AG04449 (cell line): ENCODE data around the gene GRIA2.

ENCODE experiments used
- CTCF ChIA-PET: fragments of 350-600 bp; formaldehyde crosslinking; extraction: SDS; loops from one replicate; lab custom pipeline; 2021; ENCODE audit warnings: antibody characterized with exemption; lab: Yijun Ruan, JAX
- POLR2A ChIA-PET: fragments of 400-600, 350-600 bp; formaldehyde crosslinking; extraction: SDS; loops from one replicate; lab custom pipeline; 2020; ENCODE audit warnings: antibody characterized with exemption, inconsistent platforms; lab: Yijun Ruan, JAX
- DNase-seq: peaks from one replicate; pipeline ENCODE4 v3.0.0-alpha.2; 2010; ENCODE audit warnings: low read depth, low spot score
- H3K4me3 ChIP-seq: 2 replicates; pipeline ENCODE4 v1.5.1; 2011; ENCODE audit warnings: low read depth, mild to moderate bottlenecking, control low read depth, low read length
- TF ChIP-seq, protein P1 (sequence below): IDR thresholded peaks from one replicate; pipeline ENCODE4 v1.5.1; 2011; ENCODE audit warnings: mild to moderate bottlenecking, moderate library complexity, low read length, control low read depth, inconsistent platforms; ENCODE audit not compliant: insufficient read depth; ENCODE audit errors: missing control alignments

GRIA2 gene

DNA sequence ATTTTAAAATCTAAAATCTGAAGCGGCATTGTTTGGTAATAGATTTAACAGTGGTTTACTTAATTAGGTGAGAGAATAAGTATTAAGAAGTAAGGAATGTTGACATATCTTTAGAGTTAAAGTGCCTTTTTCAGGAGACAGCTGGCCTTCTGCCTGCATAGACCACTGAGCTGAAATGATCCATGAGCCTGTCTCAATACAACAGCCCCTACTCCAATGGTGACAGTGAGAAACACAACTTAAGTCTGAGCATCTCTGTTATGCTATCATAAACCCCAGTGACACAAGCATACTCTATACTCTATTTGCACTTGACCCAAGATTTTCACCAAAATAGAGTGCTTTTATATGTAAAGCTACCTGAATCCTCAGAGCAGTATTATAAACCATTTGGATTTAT lies 137.9 kb downstream of the GRIA2 start:
- H3K4me3 ChIP-seq, result no peak overlapping the region
- POLR2A ChIA-PET, result no interaction called here
- TF ChIP-seq, protein P1, sequence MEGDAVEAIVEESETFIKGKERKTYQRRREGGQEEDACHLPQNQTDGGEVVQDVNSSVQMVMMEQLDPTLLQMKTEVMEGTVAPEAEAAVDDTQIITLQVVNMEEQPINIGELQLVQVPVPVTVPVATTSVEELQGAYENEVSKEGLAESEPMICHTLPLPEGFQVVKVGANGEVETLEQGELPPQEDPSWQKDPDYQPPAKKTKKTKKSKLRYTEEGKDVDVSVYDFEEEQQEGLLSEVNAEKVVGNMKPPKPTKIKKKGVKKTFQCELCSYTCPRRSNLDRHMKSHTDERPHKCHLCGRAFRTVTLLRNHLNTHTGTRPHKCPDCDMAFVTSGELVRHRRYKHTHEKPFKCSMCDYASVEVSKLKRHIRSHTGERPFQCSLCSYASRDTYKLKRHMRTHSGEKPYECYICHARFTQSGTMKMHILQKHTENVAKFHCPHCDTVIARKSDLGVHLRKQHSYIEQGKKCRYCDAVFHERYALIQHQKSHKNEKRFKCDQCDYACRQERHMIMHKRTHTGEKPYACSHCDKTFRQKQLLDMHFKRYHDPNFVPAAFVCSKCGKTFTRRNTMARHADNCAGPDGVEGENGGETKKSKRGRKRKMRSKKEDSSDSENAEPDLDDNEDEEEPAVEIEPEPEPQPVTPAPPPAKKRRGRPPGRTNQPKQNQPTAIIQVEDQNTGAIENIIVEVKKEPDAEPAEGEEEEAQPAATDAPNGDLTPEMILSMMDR, result no peak
- CTCF ChIA-PET, result no interaction called here
- DNase-seq, result no peak

DNA sequence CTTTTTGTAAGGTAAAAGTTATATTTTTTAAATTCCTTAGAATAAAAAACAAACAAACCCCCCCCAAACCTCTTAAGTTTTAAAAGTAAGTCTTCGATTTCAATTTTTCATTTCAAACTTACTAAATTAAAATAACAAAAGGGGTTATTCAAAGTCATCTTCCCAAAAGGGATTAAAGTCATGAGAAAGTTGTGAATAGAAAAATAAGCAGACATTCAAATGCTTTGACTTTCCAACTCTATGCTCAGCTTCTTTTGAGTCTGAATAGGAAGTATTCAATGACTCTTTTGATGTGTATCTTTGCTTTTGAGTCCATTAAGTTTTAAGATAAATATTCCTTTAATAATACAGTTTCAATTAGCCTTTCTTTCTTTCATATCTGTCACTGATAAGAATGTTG lies 138.3 kb downstream of the GRIA2 start:
- DNase-seq, result no peak

DNA sequence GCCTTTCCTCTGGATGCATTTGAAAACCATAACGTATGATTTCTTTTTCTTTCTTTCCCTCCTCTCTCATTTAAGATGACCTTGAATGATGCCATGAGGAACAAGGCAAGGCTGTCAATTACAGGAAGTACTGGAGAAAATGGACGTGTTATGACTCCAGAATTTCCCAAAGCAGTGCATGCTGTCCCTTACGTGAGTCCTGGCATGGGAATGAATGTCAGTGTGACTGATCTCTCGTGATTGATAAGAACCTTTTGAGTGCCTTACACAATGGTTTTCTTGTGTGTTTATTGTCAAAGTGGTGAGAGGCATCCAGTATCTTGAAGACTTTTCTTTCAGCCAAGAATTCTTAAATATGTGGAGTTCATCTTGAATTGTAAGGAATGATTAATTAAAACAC lies 142.8 kb downstream of the GRIA2 start:
- CTCF ChIA-PET, result no interaction called here
- TF ChIP-seq, protein P1, result no peak
- DNase-seq, result no peak
- POLR2A ChIA-PET, result no interaction called here
- H3K4me3 ChIP-seq, result no peak overlapping the region

More for the DNA sequence above, 138.3 kb downstream of the GRIA2 start:
- H3K4me3 ChIP-seq, result no peak overlapping the region
- POLR2A ChIA-PET, result no interaction called here
- TF ChIP-seq, protein P1, result no peak
- CTCF ChIA-PET, result no interaction called here

DNA sequence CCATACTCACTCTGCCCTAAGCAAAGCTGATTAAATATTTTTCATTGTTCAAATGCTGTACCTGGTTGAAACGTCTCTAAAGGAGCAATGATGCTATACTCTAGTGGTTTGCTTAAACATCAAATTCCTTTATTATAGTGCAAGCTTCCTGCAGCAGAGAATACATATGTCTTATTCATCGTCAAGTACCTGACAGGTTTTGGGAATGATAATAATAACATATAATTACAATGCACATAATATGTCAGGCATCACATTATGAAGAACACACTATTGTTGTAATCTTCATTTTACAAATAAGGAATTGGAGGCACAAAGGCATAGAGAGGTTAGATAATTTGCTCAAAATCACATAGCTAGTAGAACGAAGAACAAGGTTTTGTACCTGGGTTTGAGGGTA lies 151.6 kb downstream of the GRIA2 start:
- no peak for DNase-seq
- ChIA-PET POLR2A (no interaction called here), CTCF (no interaction called here)
- TF ChIP-seq, protein P1, result no peak
- H3K4me3 ChIP-seq, result no peak overlapping the region

DNA sequence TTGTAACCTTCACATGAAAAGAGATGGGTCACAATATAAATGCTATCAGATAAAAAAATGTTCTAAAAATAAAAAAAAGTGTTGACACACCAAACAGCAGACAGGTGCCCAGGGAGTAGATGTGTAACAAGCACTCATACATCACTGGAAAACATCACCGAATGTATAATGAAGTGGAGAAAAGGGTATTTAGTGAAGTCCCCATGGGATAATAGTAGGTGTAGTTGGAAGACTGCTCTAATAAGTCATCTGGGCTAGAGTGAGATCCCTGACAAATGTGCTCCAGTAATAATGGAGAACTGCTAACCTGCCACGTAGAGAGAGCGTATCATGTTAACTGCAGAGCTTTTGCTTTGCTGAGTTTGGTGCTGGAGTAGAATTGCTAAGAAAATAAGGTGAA lies 152.0 kb downstream of the GRIA2 start:
- DNase-seq, result no peak
- ChIA-PET CTCF (no interaction called here), POLR2A (no interaction called here)
- TF ChIP-seq, protein P1, result no peak
- H3K4me3 ChIP-seq, result no peak overlapping the region

DNA sequence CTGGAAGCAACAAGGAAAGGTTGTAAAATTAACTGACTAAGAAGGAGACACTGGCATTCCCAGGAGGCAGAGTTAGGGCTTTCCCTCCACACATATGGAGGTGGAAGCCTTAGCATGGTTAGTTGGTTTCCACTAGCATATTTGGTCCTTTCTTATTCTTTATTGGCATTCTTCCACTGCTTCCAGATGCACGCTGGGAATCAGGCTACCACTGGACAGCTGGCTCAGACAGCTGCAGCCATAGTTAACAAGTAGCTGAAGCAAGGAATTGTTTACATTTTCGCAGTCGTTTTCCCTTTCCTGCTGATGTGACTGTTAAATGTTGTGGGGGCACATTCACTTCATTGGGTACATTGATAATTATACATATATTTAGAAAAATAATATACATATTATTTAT lies 169.2 kb downstream of the GRIA2 start:
- TF ChIP-seq, protein P1, result no peak
- ChIA-PET POLR2A (no interaction called here), CTCF (no interaction called here)
- H3K4me3 ChIP-seq, result no peak overlapping the region
- DNase-seq, result no peak
